HG02840 (cell line): Measurements from ENCODE around the gene PHF2.

Source experiments
- ATAC-seq: cut with Tn5 transposase; IDR thresholded peaks from one replicate; pipeline ENCODE4 v1.9.1; 2021; ENCODE audit warnings: mild to moderate bottlenecking, moderate library complexity, moderate number of reproducible peaks; ENCODE audit not compliant: unreplicated experiment, low FRiP score

PHF2 gene

DNA sequence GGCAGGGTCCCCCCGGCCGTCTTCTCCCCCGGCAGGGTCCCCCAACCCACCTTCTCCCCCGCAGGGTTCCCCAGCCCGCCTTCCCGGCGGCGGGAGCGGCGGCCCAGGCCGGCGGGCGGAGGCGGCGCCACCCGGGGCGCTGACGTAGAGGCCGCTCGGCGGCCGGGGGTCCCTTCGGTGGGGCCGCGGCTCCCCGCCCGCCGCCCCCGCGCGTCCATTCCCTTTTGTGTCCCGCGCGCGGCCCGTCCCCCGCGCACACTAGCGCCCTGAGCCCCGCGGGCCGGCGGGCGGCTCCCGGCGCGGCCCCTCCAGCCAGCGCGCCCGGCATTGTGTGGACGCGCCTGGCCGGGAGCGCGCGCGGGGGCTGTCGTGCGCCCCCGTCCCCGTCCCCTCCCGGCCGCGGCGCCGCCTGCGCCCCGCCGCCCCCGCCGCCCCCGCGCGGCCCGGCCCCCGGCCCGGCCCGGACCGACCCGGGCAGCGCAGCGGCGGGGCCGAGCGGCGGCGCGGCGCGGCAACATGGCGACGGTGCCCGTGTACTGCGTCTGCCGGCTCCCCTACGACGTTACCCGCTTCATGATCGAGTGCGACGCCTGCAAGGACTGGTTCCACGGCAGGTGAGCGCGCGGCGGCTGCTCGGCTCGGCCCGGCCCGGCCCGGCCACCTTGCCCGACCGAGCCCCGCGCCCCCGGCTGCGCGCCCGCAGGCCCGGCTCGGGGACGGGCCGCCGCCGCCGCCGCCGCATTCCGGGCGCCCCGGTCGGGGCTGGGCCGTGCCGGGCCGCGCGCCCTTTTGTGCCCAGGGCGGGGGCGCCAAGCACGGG is at the start of gene PHF2:
Gene PHF2, plus strand, starts transcription at position 327 of the 820 bp plus-strand sequence. Its CDS starts 190 bp downstream, at position 517.
- ATAC-seq: peak; percentile 41

DNA sequence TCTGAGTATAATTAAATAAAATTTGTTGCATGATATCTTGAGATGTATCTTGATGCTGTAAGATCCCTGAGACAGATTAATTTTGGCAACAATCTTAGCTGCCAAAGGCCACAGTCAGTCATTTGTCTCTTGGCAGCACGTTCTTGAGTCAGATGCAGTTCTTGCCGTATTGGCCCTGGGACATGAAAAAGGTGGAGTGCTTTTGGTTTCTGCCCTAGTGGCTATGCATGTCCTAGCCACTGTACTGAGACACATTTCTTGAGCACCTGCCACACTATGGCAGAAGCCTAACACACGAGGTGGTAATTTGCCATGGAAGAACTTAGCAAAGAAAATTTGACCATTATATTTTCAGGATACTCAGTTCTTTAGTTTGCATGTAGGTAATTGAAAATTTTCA is 45.0 kb upstream of the PHF2 start:
- ATAC-seq: no peak

DNA sequence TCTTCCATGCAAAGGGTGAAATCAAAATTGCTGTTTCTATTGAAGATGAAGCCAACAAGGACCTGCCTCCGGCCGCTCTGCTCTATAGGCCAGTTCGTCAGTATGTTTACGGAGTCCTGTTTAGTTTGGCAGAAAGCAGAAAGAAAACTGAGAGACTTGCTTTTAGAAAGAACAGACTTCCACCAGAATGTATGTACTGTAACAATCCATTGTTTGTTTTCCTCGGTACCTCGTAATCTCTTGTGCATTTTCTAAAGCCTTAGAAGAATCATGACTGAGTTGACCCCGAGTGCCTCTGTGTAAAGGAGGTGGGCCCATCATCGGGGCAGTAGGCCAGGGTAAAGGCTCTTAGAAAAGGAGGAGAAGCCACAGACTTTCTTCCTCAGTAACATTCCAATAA is 44.2 kb upstream of the PHF2 start:
- ATAC-seq: no peak

DNA sequence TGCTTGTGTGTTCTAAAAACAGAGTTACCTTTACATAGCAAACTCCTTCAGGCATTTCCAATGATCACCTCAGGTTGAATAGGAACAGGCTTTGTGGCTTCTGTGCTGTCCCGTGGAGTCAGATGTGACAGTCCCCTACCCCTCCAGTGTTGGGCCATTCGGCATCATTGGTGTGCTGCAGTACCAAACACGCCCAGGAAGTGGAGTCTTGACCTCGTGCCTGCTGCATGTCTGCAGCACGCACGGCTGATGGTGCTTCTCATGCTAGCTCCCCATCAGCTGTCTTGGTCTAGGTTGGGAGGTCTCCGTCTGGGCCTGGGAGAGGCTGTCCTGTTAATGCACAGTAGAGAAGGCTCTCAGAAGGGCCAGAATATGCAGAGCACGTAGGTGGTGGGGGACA is 42.5 kb upstream of the PHF2 start:
- ATAC-seq: no peak

DNA sequence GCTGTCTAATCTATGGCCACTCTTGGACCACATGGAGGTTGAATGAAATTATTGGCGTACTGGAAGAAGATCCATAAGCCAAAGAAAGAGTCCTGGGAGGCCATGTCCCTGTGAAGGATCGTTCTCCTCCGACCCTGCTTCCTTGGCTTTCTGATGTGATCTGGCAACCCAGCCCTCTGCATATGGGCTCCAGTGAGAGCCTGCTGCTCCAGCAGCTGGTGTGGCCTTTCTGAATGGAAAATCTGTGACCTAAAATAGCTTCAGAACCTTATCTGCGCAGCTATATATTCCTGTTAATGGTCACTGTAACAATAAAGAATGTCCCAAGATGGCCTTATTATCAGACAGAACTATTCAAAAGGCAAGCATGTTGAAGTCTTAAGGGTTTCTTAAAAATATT is 40.2 kb upstream of the PHF2 start:
- no peak for ATAC-seq

DNA sequence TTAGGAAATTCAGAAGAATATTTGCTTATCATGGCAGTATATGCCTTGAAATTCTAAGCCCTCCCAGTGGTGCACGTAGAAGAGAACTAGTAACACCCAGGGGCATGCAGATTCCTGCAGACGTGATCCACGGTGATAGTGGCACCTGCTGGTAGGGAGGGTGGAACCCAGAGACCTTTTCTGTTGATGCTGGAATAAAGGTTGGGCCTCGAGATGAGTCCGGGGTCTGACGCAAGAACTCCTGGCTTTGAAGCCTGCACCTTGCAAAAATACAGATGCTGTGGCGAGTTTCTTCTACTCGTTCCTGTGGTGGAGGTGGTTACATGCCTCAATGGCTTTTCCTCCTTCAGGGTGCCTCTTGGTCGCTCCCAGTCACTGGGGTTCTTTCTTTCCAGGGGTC is 39.5 kb upstream of the PHF2 start:
- ATAC-seq: no peak

DNA sequence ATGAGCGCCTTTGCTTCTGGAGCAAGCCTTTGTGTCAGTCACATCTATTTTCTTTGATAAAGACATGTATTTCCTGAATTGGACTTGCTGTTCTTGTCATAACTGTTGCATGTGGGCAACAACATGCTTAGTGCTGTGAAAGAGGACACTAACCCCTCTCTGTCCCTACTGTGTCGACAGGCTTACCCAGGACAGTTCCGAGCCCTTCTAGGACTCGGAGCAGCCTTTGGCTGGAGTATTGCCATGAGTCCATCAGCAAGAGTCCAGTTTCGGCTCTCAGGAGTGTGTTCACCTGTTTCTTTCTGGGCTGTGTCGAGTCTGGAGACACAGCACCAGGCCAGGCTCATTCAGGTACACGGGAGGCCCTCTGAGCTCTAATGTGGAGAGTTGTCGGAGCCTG is 36.1 kb upstream of the PHF2 start:
- no peak for ATAC-seq

DNA sequence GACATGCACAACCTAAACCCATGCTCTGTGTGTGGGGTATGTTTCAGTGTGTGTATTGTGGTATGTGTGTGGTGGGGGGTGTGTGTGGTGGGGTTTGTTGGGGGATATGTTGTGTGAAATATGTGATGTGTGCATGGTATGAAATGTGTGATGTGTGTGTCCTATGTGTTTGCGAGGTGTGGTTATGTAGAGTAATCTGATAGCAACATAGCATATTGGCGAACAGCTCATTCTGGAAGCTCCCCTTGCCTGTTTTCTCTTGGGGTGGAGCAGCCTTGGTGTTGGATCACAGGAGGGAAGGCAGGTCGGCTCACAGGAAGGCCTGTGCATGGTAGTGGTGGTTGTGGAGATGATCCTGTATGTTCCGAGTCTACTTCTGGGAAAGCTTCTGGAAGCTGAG is 35.4 kb upstream of the PHF2 start:
- ATAC-seq: no peak

DNA sequence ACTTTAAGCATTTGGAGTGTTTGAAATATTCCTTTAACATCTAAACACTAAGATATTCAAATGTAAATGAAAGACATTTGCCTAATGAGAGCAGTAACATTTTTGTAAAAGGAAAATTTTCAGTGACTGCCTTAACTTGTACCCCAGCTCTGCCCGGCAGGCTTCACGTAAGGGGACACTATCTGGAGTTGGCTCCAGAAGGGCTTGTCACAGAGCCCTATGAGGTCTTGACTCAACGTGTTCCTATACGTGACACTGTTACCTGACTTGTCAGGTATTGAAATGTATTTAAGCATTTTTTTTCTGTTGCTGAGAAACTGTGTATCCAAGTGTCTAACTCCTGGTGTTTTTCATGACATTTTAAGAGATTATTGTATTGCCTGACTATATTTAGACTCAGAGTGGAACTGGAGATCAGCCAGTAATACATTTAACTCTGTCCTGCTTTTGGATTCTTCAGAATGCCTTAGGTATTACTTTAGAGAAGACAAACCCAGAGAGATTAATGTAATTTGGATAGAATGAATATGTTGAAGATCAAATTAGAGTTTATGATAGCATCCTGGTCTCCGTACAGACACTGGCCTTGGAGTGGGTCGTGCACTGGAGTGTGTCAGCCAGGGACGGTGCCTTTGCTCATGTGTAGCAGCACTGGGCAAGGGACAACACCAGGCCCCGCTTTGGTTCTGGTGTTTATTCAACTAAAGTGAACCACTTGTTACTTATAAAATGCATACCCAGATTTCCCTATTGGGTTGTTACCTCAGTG is 34.6 kb upstream of the PHF2 start:
- ATAC-seq: no peak

DNA sequence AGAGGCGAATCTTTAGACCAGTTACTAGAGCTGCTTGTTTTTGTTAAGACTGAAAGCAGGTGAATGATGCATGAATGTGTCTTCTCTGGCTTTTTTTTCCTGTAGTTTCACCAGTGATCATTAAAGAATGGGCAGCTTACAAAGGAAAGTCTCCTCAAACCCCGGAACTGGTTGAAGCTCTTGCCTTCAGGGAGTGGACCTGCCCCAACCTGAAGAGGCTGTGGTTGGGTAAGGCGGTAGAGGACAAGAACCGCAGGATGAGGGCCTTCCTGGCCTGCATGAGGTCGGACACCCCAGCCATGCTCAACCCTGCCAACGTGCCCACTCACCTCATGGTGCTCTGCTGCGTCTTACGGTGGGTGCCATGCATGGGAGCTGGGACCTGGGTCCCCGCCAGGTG is 33.3 kb upstream of the PHF2 start:
- ATAC-seq: no peak

DNA sequence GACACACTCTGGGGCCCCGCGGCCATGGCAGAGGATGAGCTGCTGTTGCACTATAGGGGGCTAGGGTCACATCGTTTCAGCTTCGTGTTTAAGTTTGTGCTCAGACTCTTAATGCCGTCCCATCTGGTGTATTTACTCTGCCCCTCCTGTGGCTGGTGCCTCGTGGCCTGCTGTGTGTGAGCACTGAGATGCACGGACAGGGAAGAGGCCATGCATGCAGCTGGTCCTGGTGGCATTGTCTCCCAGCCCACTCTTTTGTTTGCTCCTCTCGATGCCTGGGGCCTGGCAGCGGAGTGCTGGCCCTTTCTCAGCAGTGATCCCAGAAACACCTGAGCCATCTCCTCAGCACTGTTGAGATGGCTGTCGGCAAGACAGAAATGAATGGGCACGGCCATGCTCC is 30.0 kb upstream of the PHF2 start:
- ATAC-seq: no peak

DNA sequence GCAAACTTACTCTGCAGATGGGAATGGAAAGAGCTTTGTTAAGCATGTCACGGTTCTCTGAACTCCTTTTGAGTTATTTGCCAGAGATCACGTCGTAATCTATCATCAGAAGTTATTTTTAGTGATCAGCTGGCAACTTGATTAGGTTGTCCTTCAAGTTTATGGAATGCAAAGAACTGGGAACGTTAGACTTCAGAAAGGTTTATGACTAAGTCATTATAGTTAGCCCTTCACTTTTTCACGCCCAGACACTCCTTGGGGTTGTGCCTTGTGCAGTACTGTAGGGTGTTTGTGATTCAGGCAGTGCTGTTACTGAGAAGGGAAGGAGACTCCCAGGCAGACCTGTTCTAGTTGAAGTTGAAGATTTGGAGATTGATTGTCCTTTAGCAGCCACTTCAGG is 26.8 kb upstream of the PHF2 start:
- no peak for ATAC-seq

DNA sequence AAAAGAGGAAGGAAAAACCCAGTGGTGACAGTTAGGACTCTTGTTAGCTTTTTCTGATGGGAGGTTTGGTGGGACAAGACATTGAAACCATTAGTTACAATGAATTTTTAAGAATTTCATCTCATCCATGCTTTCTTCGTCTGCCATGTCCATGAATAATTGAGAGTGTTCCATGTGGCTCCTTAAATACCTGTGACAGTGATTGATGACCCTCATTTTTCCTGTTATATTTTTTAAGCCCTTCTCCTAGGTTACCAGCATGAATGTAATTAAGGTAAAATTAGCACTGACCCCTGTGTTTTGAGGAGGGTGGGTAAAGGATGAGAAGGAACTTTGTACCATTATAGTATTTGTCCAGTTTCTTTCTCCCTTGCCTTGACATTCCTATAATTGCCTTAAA is 23.5 kb upstream of the PHF2 start:
- ATAC-seq: no peak

DNA sequence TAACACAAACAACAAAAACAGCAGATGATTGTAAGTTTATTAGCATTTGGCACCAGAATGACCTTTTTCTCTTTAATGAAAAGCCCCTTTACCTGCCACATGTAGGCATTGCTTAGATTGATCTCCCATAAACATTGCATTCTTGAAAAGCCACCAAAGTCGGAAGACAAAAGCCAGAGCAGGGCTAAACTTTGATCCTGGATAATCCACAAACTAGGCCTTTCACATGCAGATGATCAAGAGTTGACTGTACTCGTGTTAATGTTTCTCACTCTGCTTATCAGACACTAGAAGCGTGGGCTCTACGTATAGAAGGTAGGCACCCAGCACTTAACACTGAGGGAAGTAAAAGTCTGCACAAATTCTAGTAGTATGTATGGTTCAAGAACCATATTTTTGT is 21.0 kb upstream of the PHF2 start:
- no peak for ATAC-seq

DNA sequence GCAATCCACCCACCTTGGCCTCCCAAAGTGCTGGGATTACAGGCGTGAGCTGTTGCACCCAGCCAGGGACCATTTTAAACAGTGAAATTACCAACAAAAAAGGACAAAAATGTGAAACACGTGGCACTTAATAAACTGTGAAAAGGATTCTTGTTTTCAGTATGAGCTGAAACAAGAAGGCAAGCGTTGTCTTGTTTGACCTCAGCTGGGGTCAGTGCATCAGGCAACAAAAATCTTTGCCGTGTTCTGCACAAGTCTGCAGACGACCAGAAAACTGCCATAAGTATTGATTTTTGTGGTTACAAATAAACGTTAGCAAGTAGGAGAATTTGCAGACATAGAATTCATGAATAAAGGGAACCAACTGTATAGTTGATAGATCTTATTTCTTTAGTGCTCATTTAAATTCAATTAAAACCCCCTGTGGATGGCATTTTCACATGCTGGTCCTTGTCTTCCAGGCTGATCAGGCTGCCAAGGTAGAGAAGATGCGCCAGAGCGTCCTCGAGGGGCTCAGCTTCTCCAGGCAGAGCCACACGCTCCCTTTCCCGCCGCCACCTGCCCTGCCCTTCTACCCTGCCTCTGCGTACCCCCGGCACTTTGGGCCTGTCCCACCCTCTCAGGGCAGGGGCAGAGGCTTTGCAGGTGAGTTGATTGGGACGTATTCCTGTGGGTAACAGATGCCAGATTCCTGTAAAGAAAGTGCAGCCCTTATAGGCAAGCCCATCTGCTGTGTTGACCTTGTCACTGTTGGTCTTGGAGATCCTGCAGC is 18.8 kb upstream of the PHF2 start:
- ATAC-seq: no peak

DNA sequence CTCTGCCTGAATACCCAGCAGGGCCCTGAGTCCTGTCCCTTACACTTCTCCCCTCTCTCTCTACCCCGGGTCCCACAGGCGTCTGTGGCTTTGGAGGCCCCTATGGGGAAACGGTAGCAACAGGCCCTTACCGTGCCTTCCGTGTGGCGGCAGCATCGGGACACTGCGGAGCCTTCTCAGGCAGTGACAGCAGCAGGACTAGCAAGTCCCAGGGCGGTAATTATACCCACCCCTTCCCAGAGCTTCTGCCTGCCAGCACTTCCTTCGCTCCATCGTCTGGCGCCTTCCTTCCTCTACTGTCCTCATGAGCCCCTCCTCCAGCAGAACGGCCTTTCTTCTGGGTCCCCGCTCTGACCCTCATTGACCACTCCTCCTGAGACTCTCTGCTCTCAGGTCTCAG is 17.9 kb upstream of the PHF2 start:
- no peak for ATAC-seq

DNA sequence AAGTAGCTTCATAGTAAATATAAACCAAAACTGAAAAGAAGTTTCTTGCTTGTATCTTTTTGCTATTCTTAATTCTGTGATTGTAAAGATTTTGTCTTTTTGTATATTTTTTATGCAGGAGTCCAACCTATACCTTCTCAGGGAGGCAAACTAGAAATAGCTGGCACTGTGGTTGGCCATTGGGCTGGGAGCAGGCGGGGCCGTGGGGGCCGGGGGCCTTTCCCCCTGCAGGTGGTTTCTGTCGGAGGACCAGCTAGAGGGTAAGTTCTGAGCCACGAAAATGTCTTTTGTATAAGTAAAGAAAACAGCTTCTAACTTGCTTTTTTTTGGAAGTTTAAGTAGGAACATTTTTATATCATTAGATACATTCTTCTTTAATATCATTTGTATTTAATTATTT is 15.4 kb upstream of the PHF2 start:
- ATAC-seq: no peak

DNA sequence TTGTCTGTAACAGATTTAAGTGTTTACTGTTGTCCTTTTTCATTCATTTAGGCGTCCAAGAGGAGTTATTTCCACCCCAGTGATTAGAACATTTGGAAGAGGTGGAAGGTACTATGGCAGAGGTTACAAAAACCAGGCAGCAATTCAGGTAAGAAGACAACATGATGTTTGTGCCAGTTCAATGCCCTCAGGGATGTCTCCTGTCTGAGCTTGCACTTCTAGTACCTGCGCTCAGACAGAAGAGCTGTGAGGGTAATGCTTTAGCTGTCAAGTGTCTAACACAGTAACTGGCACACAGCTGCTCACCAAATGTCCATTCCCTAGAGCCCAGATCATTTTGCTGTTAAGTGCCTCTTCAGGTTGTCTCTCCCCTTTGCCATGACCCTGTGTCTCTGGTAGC is 14.2 kb upstream of the PHF2 start:
- no peak for ATAC-seq

DNA sequence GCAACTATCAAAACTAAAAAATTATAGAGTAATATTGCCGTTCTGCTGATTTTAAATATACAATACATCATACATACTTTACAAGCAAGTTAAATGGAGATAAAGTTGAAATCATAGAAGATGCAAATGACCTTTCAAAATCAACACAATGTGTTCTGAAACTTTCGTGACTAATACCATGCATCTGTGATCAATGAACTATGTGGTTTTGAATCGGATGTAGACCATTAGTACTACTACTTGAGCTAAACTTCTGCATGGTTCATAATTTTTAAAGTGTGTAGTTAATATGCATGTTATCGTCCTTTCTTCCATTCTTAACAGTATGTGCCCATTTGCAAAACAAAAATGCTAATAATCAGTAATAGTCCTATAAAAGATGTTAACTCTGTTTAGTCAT is 11.3 kb upstream of the PHF2 start:
- ATAC-seq: no peak

DNA sequence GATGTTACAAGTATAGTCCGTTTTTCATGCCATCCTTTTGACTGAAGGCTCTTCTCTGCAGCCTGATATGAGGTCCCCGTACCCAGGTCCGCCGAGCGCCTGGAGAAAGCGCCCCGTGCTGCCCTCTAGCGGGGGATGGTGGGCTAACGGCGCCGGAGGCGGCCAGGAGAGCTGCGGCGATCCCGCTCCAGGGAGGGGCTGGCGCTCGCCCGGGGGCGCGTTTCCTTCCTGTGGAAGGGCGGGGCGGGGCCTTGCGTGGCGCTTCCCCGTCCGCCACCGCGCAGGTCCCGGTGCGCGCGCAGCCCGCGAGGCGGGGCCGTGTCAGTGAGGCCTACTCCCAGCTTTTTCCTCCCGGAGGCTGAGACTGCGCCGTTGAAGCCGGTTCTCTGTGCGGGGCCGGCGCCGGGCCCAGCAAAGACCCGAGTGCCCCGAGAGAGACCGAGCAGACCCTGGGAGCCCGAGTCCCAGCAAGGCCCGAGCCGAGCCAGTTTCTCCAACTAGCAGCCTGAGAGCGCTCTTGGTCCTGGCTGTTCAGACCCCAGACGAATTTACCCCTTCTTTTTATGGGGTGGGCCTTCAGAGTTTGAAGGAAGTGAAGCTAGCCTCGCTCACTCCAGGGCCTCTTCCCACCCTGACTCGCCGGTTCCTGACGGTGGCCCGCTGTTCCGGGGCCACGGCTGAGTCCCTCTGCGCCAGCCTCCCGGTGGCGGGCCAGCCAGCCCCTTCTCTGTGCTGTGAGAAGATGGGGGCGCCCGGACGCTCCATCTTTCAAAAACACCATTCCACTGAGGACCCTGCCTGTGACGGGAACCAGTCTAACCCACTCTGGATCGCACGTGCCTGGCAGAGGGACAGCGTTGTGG is 9.7 kb upstream of the PHF2 start:
- peak; percentile 86 for ATAC-seq
